Measurements from ENCODE around the gene FXYD4.
A peak's percentile ranks its signal among the peaks of the same experiment; 100 is the strongest.

The FXYD4 gene

GRCh38 chr10:43386549-43386948 lies 15.1 kb downstream of the FXYD4 start:
- no peak for TF ChIP-seq CTCF (IDR thresholded peaks at IDR 0.05; ENCODE audit: low read depth, low read length, missing control alignments)
- in situ Hi-C loops (cut with HindIII; ENCODE audit: low sequenced_read_pairs) = no loop called here
- DNase-seq (ENCODE audit: low read depth) = no peak
- H3K4me3 ChIP-seq (ENCODE audit: low read depth, low read length) = no peak overlapping the region

- in situ Hi-C loops (cut with HindIII; ENCODE audit: low sequenced_read_pairs) = no loop called here
- no peak for DNase-seq (ENCODE audit: low read depth)
- no peak overlapping the region for H3K4me3 ChIP-seq (ENCODE audit: low read depth, low read length)
- TF ChIP-seq CTCF (IDR thresholded peaks at IDR 0.05; ENCODE audit: low read depth, low read length, missing control alignments) = no peak
Measured at GRCh38 chr10:43386981-43387677, 15.7 kb downstream of the FXYD4 start.

GRCh38 chr10:43387678-43388032 lies 16.2 kb downstream of the FXYD4 start:
- TF ChIP-seq CTCF (IDR thresholded peaks at IDR 0.05; ENCODE audit: low read depth, low read length, missing control alignments) = no peak
- no peak overlapping the region for H3K4me3 ChIP-seq (ENCODE audit: low read depth, low read length)
- DNase-seq (ENCODE audit: low read depth) = no peak
- in situ Hi-C loops (cut with HindIII; ENCODE audit: low sequenced_read_pairs) = no loop called here

- in situ Hi-C loops (cut with HindIII; ENCODE audit: low sequenced_read_pairs) = no loop called here
- TF ChIP-seq CTCF (IDR thresholded peaks at IDR 0.05; ENCODE audit: low read depth, low read length, missing control alignments) = no peak
- no peak for DNase-seq (ENCODE audit: low read depth)
Measured at GRCh38 chr10:43389867-43390266, 18.4 kb downstream of the FXYD4 start.

GRCh38 chr10:43390333-43390732 lies 18.9 kb downstream of the FXYD4 start:
- in situ Hi-C loops (cut with HindIII; ENCODE audit: low sequenced_read_pairs) = no loop called here
- no peak overlapping the region for H3K4me3 ChIP-seq (ENCODE audit: low read depth, low read length)
- TF ChIP-seq CTCF (IDR thresholded peaks at IDR 0.05; ENCODE audit: low read depth, low read length, missing control alignments) = no peak

More at GRCh38 chr10:43389867-43390266, 18.4 kb downstream of the FXYD4 start:
- no peak overlapping the region for H3K4me3 ChIP-seq (ENCODE audit: low read depth, low read length)

GRCh38 chr10:43390759-43391158 lies 19.3 kb downstream of the FXYD4 start:
- in situ Hi-C loops (cut with HindIII; ENCODE audit: low sequenced_read_pairs) = no loop called here
- DNase-seq (ENCODE audit: low read depth) = no peak
- peak; percentile 70 for TF ChIP-seq CTCF (IDR thresholded peaks at IDR 0.05; ENCODE audit: low read depth, low read length, missing control alignments)
- H3K4me3 ChIP-seq (ENCODE audit: low read depth, low read length) = no peak overlapping the region

More at GRCh38 chr10:43390333-43390732, 18.9 kb downstream of the FXYD4 start:
- no peak for DNase-seq (ENCODE audit: low read depth)

All from astrocyte of the cerebellum (primary cell).